Astrocyte of the cerebellum (primary cell): Measurements from ENCODE around the gene CTNNA3.

Experiments used
- DNase-seq: peaks from one replicate; pipeline ENCODE4 v3.0.0-alpha.2; 2011; ENCODE audit warnings: low read depth
- H3K4me3 ChIP-seq: 2 replicates; pipeline ENCODE4 v1.5.1; 2011; ENCODE audit warnings: mild to moderate bottlenecking, low read depth, low read length, moderate library complexity
- in situ Hi-C: cut with HindIII; loops from 2 replicates; pipeline ENCODE4 v1.10.0; 2017; ENCODE audit warnings: low sequenced_read_pairs
- TF ChIP-seq, protein P1 (sequence below): IDR thresholded peaks from 2 replicates; pipeline ENCODE4 v1.5.1; 2012; ENCODE audit warnings: low read length, low read depth, moderate library complexity, mild to moderate bottlenecking; ENCODE audit errors: missing control alignments

Gene CTNNA3

DNA sequence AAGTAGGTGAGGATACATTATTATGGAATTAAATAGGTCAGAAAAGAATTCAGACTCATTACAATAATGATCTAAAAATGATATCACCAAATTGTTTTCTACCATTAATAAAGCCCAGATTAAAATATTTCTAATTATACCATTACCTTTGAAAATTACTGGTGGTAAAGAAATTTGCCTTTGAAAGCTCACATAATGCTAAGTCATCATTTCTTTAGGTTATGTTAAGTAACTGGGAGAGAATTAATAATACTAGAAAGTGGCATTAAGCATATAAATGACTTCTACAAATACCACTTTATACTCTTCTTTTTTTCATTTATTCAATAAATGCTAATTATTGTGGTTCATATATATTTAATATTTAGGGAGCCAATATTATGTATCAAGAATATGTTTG is 1411.4 kb downstream of the CTNNA3 start:
- TF ChIP-seq, protein P1, sequence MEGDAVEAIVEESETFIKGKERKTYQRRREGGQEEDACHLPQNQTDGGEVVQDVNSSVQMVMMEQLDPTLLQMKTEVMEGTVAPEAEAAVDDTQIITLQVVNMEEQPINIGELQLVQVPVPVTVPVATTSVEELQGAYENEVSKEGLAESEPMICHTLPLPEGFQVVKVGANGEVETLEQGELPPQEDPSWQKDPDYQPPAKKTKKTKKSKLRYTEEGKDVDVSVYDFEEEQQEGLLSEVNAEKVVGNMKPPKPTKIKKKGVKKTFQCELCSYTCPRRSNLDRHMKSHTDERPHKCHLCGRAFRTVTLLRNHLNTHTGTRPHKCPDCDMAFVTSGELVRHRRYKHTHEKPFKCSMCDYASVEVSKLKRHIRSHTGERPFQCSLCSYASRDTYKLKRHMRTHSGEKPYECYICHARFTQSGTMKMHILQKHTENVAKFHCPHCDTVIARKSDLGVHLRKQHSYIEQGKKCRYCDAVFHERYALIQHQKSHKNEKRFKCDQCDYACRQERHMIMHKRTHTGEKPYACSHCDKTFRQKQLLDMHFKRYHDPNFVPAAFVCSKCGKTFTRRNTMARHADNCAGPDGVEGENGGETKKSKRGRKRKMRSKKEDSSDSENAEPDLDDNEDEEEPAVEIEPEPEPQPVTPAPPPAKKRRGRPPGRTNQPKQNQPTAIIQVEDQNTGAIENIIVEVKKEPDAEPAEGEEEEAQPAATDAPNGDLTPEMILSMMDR = no peak
- DNase-seq = no peak
- no peak overlapping the region for H3K4me3 ChIP-seq
- in situ Hi-C loops = no loop called here

DNA sequence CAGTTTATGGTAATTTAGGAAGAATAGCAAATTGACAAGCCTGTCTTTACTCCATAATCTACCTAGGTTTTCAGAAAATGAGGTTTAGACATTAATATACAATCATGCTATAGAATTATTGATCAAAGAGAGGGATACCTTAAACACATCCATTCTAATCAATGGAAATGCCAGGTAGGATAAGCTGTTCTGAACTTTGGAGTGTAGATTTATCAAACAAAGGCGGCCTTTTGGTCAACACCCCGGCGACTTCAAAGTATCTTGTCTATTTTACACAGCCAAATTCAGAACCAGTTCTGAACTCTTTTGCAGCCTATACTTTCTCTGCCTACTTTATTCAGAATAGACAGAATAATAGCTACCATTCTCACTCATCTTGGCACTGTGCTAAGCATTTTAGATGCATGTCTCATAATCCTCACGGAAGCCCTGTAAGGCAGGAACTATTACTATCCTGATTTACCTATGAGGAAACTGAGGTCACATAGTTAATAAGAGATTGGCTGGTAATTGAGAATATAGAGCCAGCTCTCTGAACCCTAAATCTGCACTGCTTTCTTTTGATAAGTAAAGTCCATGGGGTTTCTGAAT is 1412.0 kb downstream of the CTNNA3 start:
- in situ Hi-C loops = no loop called here

DNA sequence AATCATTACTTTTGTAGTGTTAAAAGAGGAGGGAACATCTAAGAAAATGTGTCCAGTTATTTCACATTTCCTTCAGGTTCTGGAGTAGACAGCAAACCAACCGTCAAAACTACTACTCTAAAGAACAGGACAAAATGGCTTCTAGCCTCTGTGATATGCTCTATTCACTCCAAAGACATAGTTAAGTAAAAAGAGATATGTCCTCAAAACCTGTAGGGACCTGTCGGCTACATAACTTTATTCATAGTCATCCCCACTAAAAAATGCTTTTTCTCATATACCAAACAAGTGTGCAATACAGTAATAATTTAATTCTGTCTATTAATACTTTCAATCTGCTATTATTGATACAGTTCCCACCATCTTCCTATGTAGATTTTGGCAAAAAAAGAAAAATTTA is 1412.9 kb downstream of the CTNNA3 start:
- DNase-seq = no peak
- H3K4me3 ChIP-seq = no peak overlapping the region
- in situ Hi-C loops = no loop called here
- TF ChIP-seq, protein P1 = no peak

More for the DNA sequence above, 1412.0 kb downstream of the CTNNA3 start:
- TF ChIP-seq, protein P1 = no peak
- no peak overlapping the region for H3K4me3 ChIP-seq
- DNase-seq = no peak

DNA sequence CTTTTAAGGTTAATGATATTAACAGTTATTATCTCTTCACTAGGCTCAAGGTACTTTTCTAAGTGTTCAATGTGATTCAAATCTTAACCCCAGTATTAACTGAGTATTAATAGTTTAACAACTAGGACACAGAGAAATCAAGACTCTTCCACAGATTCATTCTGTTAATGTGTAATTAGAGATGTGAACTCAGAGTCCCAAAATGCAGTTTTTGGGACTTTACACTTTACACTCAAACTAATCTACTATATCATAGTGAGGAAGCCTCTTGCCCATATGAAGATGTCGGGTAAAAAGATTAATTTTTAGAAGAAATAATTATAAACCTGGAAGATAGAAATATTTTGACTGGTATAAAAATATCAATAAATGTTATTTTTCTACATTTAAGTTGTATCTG is 1414.7 kb downstream of the CTNNA3 start:
- DNase-seq = no peak
- TF ChIP-seq, protein P1 = no peak
- in situ Hi-C loops = no loop called here
- no peak overlapping the region for H3K4me3 ChIP-seq

DNA sequence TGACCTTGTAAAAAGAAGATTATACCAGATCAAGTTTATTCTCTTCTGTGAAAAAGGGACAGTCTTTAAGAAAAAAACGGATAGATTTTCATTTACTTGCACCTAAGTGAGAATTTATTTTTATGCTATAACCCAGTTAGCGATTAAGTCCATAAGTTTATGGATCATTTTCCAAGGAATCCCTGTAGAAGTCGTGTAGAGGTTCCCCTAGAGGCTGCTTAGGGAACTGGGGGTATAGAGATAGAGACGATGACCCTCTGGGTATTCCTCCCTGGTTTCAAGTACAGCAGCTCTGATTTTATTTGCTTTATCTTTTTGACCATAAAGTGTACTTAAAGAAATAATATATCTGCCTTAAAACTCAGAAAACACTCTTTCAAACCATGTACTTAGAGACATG is 1418.5 kb downstream of the CTNNA3 start:
- TF ChIP-seq, protein P1 = peak; percentile 7
- in situ Hi-C loops = no loop called here
- no peak overlapping the region for H3K4me3 ChIP-seq
- no peak for DNase-seq

DNA sequence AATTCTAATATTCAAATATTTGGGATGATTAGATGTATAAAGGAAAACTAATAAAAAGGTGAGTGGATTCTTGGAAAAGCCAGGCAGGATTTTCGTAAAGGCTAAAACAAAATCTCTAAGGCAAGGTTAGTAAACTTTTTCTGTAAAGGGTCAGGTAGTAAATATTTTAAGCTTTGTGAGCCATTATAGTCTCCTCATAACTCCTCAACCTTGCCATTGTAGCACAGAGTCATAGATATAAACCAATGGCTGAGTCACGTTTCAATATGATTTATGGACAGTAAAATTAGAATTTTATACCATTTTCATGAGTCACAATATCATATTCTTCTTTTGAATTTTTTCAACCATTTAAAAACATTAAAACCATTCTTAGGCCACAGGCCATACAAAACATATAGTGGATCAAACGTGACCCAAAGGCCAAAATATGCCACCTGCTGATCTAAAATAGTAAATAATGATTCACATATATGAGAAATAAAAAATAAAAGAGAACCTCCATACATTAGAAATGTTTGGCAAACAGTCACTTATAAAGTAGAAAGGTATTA is 1422.0 kb downstream of the CTNNA3 start:
- TF ChIP-seq, protein P1 = no peak
- in situ Hi-C loops = no loop called here
- no peak for DNase-seq
- no peak overlapping the region for H3K4me3 ChIP-seq
